Measurements from ENCODE around the gene USP28.
A peak's percentile ranks its signal among the peaks of the same experiment; 100 is the strongest.
"Not testable (repeated sequence)": the region's sequence is repeated elsewhere in the genome, so short reads cannot be mapped to it uniquely, and the experiment has no call there.

Gene USP28

DNA sequence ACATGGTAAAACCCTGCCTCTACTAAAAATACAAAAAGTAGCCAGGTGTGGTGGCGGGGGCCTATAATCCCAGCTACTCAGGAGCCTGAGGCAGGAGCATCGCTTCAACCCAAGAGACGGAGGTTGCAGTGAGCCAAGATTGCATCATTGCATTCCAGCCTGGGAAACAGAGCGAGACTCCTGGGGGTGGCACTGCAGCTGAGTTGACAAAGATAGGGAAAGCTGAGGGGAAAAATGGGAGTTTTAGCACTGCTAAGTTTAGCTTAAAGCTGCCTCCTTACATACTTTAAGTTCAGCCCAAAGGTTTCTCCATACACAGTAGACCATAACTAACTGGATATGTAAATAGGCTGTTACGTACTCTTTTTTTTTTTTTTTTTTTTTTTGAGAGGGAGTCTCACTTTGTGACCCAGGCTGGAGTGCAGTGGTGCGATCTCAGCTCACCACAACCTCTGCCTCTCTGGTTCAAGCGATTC lies 9.0 kb upstream of the USP28 start:
- H3K27ac Mint-ChIP-seq = no peak overlapping the region
- H3K27me3 Mint-ChIP-seq = no peaks in the 10 kb centered on the region

GRCh38 chr11:113881856-113882255 lies 6.5 kb upstream of the USP28 start:
- H3K9me3 Mint-ChIP-seq = peaks cover 0 to 5% of the 10 kb centered on the region in 2 donors
- ATAC-seq (no peak), DNase-seq (no peak)
- H3K4me1 Mint-ChIP-seq = peaks cover 11% of the 10 kb centered on the region
- no peak overlapping the region for H3K4me3 Mint-ChIP-seq
- no peaks in the 10 kb centered on the region for H3K27me3 Mint-ChIP-seq
- no peak overlapping the region for H3K27ac Mint-ChIP-seq

More for the DNA sequence above, 9.0 kb upstream of the USP28 start:
- Mint-ChIP-seq H3K9me3 (no peaks in the 10 kb centered on the region), H3K4me3 (no peak overlapping the region), H3K4me1 (no peaks in the 10 kb centered on the region)
- ATAC-seq = no peak
- no peak for DNase-seq

GRCh38 chr11:113880971-113881370 lies 5.6 kb upstream of the USP28 start:
- no peak for ATAC-seq
- peaks cover 20% of the 10 kb centered on the region for H3K4me1 Mint-ChIP-seq

DNA sequence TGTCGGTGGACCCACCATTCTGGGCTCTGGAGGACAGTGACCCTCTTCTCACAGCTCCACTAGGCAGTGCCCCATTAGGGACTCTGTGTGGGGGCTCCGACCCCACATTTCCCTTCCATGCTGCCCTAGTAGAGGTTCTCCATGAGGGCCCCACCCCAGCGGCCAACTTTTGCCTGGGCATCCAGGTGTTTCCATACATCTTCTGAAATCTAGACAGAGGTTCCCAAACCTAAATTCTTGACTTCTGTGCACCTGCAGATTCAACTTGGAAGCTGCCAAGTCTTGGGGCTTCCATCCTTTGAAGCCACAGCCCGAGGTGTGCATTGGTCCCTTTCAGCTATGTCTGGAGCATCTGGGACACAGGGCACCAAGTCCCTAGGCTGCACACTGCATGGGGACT lies 4.1 kb upstream of the USP28 start:
- DNase-seq, H3K27me3 Mint-ChIP-seq, ATAC-seq, H3K27ac Mint-ChIP-seq, H3K9me3 Mint-ChIP-seq, H3K4me3 Mint-ChIP-seq: not testable (repeated sequence)
- peaks cover 26% of the 10 kb centered on the region for H3K4me1 Mint-ChIP-seq

More at GRCh38 chr11:113880971-113881370, 5.6 kb upstream of the USP28 start:
- peaks cover 0 to 5% of the 10 kb centered on the region in 2 donors for H3K9me3 Mint-ChIP-seq
- no peak for DNase-seq
- H3K4me3 Mint-ChIP-seq = no peak overlapping the region
- H3K27me3 Mint-ChIP-seq = no peaks in the 10 kb centered on the region
- no peak overlapping the region for H3K27ac Mint-ChIP-seq

GRCh38 chr11:113877670-113878055 lies 2.3 kb upstream of the USP28 start:
- peaks cover 44% of the 10 kb centered on the region for H3K4me1 Mint-ChIP-seq
- H3K27ac Mint-ChIP-seq = peak overlapping the region in 1 of 2 donors; percentile 87
- H3K4me3 Mint-ChIP-seq = no peak overlapping the region
- DNase-seq = no peak
- H3K9me3 Mint-ChIP-seq = peaks cover 0 to 5% of the 10 kb centered on the region in 2 donors
- ATAC-seq = no peak
- H3K27me3 Mint-ChIP-seq = no peaks in the 10 kb centered on the region

- peaks cover 0 to 5% of the 10 kb centered on the region in 2 donors for H3K9me3 Mint-ChIP-seq
- H3K27ac Mint-ChIP-seq = peak overlapping the region; percentile 71 to 87
- DNase-seq = no peak
- peaks cover 46% of the 10 kb centered on the region for H3K4me1 Mint-ChIP-seq
- no peak for ATAC-seq
- H3K27me3 Mint-ChIP-seq = no peaks in the 10 kb centered on the region
- peak overlapping the region in 1 of 2 donors; percentile 97 for H3K4me3 Mint-ChIP-seq
Observed at GRCh38 chr11:113876798-113877669, 1.7 kb upstream of the USP28 start.

GRCh38 chr11:113876074-113876797 lies 864 bp upstream of the USP28 start:
- Mint-ChIP-seq H3K4me3 (peak overlapping the region; percentile 97 to 99), H3K27ac (peak overlapping the region; percentile 96 to 99), H3K9me3 (peaks cover 0 to 5% of the 10 kb centered on the region in 2 donors), H3K27me3 (no peaks in the 10 kb centered on the region), H3K4me1 (peaks cover 50% of the 10 kb centered on the region)
- ATAC-seq = peak; percentile 34
- DNase-seq = no peak

DNA sequence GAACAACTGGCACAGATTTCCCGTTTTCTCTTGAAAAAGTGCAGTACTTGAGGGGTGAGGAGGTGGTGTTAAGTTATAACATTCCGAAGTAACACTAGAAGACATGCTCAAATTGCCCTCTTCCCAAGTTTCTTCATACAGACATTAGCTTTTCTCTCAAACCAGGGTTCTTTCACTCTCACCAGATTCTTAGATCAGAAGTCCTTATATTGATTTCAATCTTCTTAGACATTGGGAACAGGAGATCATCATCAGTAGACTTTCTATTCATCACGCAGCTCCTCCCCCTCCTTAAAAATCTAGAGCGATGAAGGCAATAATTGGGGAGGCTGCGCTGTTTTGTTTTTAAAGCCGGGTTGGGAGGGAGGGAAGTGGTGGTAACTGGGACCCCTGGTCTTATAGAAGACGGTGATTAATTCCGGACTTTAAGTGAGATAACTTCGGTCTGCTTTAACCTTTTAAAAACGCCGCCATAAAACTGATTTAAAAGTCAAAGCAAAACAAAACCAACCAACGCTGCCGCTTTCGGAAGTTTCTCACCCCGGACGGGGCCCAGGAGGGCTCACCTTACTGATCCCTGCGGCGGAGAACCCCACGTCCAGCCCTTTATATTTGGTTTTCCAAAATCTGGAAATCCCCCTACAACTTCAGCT lies 665 bp downstream of the USP28 start:
- Mint-ChIP-seq H3K9me3 (peaks cover 0 to 5% of the 10 kb centered on the region in 2 donors), H3K27me3 (no peaks in the 10 kb centered on the region), H3K4me3 (peak overlapping the region; percentile 80 to 97), H3K27ac (peak overlapping the region; percentile 39 to 63), H3K4me1 (peaks cover 56% of the 10 kb centered on the region)
- ATAC-seq = peak; percentile 61
- no peak for DNase-seq

- Mint-ChIP-seq H3K4me1 (peaks cover 56% of the 10 kb centered on the region), H3K27me3 (no peaks in the 10 kb centered on the region), H3K4me3 (peak overlapping the region; percentile 80 to 97), H3K27ac (no peak overlapping the region), H3K9me3 (peaks cover 0 to 5% of the 10 kb centered on the region in 2 donors)
- no peak for ATAC-seq
- no peak for DNase-seq
Observed at GRCh38 chr11:113874096-113874495, 1.3 kb downstream of the USP28 start.

- no peak overlapping the region for H3K27ac Mint-ChIP-seq
- H3K4me3 Mint-ChIP-seq = peak overlapping the region; percentile 80 to 97
- ATAC-seq (no peak), DNase-seq (no peak)
- peaks cover 0 to 5% of the 10 kb centered on the region in 2 donors for H3K9me3 Mint-ChIP-seq
- H3K4me1 Mint-ChIP-seq = peaks cover 56% of the 10 kb centered on the region
- H3K27me3 Mint-ChIP-seq = no peaks in the 10 kb centered on the region
Observed at GRCh38 chr11:113873236-113873626, 2.1 kb downstream of the USP28 start.

GRCh38 chr11:113871336-113871735 lies 4.0 kb downstream of the USP28 start:
- ATAC-seq (no peak), DNase-seq (no peak)
- Mint-ChIP-seq H3K4me1 (peaks cover 41% of the 10 kb centered on the region), H3K27ac (peak overlapping the region in 1 of 2 donors; percentile 82), H3K4me3 (no peak overlapping the region), H3K27me3 (no peaks in the 10 kb centered on the region), H3K9me3 (no peaks in the 10 kb centered on the region)

DNA sequence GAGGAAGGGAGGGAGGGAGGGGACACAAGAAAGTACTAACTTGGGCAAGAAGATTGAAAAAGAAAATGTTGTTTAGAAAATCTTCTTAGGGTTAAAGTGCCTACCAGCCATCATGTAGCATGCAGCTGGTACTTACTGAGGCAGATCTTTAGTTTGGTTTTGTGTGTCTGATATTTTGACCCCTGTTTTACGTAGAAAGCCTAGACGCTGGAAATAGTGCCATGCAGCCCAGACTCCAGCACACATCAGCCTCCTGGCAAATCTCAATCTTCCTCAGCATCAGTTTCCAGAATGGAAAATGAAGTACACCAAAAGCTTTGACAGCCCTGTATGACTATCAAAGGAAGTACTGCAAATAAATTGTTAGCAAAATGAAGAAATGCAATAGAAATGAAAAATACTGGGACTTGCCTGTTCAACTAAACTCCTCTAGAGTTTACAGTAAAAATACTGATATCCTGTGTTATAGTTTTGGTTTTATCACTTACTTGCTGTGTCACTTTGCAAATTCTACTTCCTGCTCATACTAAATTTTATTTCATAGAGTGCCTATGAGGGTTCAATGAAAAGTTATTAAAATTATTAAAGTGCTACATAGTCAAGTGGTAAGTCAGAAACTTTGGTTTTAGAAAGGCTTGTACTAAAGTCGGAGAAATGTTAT lies 7.4 kb downstream of the USP28 start:
- H3K9me3 Mint-ChIP-seq = no peaks in the 10 kb centered on the region
- no peak for DNase-seq
- H3K27ac Mint-ChIP-seq = no peak overlapping the region
- ATAC-seq = no peak
- H3K4me1 Mint-ChIP-seq = peaks cover 16% of the 10 kb centered on the region
- no peak overlapping the region for H3K4me3 Mint-ChIP-seq
- H3K27me3 Mint-ChIP-seq = no peaks in the 10 kb centered on the region

- no peak overlapping the region for H3K4me3 Mint-ChIP-seq
- no peaks in the 10 kb centered on the region for H3K9me3 Mint-ChIP-seq
- DNase-seq (no peak), ATAC-seq (no peak)
- peaks cover 15% of the 10 kb centered on the region for H3K4me1 Mint-ChIP-seq
- no peaks in the 10 kb centered on the region for H3K27me3 Mint-ChIP-seq
- H3K27ac Mint-ChIP-seq = no peak overlapping the region
Observed at GRCh38 chr11:113865873-113866272, 9.5 kb downstream of the USP28 start.

- ATAC-seq (no peak), DNase-seq (no peak)
- Mint-ChIP-seq H3K4me1 (peaks cover 22% of the 10 kb centered on the region), H3K9me3 (no peaks in the 10 kb centered on the region), H3K27ac (no peak overlapping the region), H3K27me3 (no peaks in the 10 kb centered on the region), H3K4me3 (no peak overlapping the region)
Observed at GRCh38 chr11:113864410-113864809, 11.0 kb downstream of the USP28 start.

GRCh38 chr11:113862435-113862834 lies 12.9 kb downstream of the USP28 start:
- ATAC-seq = peak; percentile 64
- Mint-ChIP-seq H3K9me3 (no peaks in the 10 kb centered on the region), H3K4me3 (no peak overlapping the region), H3K27me3 (no peaks in the 10 kb centered on the region), H3K27ac (no peak overlapping the region), H3K4me1 (peaks cover 22% of the 10 kb centered on the region)
- DNase-seq = no peak

All from stimulated activated naive CD8-positive, alpha-beta T cell treated with anti-CD3 and anti-CD28 coated beads, Interleukin-15, amount 100 ng/mL, for 72 hours (primary cell).